Activated naive CD8-positive, alpha-beta T cell treated with anti-CD3 and anti-CD28 coated beads for 36 hours (primary cell): ENCODE results near the gene NR4A3. TPM values are rescaled to one million over a fixed set of nuclear protein-coding genes. Genes with fewer than 3 reads are reported as not detected.
"Not testable (repeated sequence)": the region's sequence is repeated elsewhere in the genome, so short reads cannot be mapped to it uniquely, and the experiment has no call there.

Experiments used
- DNase-seq: peaks from one replicate; pipeline ENCODE4 v3.0.0; 2021
- H3K27ac Mint-ChIP-seq: one replicate; pipeline ENCODE4 v1.8.0; 2022; ENCODE audit warnings: mild to moderate bottlenecking, moderate library complexity, mixed read lengths
- H3K27me3 Mint-ChIP-seq: one replicate; pipeline ENCODE4 v1.8.0; 2022; ENCODE audit warnings: mild to moderate bottlenecking, mixed read lengths
- H3K36me3 Mint-ChIP-seq: one replicate; pipeline ENCODE4 v1.8.0; 2021; ENCODE audit warnings: mild to moderate bottlenecking, mixed read lengths
- H3K4me1 Mint-ChIP-seq: one replicate; pipeline ENCODE4 v1.8.0; 2021; ENCODE audit warnings: mixed read lengths
- H3K4me3 Mint-ChIP-seq: one replicate; pipeline ENCODE4 v1.8.0; 2022; ENCODE audit warnings: mild to moderate bottlenecking, moderate library complexity, mixed read lengths
- H3K9me3 Mint-ChIP-seq: one replicate; pipeline ENCODE4 v1.8.0; 2022; ENCODE audit warnings: mixed read lengths
- total RNA-seq, 2 experiments: library from RNA; stranded (reverse); gene quantifications; one replicate each; pipeline ENCODE4 v1.2.3, GENCODE V29; 2021

Gene NR4A3
- total RNA-seq = 10 to 100 TPM; 35.7 to 36.9 TPM

DNA sequence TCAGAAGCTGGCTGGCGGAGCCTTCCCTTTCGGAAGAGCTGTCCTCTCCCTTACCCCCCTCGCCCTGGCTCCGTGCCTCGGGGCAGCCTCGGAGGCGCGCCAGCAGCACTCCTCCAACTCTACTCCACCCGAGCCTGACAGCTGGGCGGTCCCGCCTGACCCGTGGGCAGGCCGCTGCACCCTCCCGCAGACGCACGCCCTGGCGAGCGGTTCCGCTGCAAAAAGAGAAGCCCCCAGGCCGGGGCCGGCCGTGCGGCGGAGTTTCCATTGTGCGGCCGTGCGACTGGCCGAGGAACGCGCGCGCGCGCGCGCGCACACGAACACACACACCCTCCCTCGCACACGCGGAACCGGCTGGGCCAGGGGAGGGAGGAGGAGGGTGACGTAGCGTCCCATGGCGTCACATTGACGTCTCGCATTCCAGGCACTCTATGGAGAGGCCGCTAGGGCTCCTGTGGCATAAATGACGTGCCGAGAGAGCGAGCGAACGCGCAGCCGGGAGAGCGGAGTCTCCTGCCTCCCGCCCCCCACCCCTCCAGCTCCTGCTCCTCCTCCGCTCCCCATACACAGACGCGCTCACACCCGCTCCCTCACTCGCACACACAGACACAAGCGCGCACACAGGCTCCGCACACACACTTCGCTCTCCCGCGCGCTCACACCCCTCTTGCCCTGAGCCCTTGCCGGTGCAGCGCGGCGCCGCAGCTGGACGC, at the start of gene NR4A3:
Gene NR4A3 (plus strand): TSS at position 490 of the 713 bp plus-strand sequence. CDS start 6,158 bp downstream, outside the sequence.
- peaks cover 4% of the 10 kb centered on the region for H3K27me3 Mint-ChIP-seq
- H3K9me3 Mint-ChIP-seq = no peaks in the 10 kb centered on the region
- peaks cover 27% of the 10 kb centered on the region for H3K36me3 Mint-ChIP-seq
- peak within 1 kb of the TSS; percentile 96 for H3K4me3 Mint-ChIP-seq
- DNase-seq = peak; percentile 87
- H3K27ac Mint-ChIP-seq = peak within 1 kb of the TSS; percentile 98
- peaks cover 47% of the 10 kb centered on the region for H3K4me1 Mint-ChIP-seq

DNA sequence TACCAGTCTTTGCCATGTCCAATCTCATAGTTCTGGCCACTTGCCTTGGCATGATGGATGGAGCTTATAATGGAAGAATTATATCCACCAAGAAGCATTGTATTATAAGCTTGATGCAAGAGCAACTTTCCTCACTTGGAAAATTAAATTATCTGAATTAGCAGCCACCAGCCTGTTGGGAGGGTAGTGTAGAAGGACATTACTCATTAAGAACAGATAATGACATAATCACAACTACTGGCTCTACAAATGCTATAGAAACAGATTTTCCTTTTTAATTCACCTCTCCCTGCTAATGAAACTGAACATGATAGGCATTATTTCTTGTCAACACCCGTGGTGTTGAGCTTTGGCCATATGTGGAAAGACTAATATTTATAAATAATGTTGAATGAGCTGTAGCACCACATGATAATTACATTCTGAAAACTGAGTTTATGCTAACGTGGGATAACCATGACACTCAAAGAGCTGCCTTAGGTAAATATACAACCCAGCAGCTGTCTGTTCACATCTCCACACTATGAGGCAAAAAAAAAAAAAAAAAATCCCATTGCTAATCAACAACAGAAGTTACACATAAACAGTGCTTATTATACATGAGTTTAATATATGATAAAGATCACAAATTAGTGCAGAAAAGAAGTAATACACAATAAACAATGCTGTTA, 48.1 kb upstream of the NR4A3 start:
- Mint-ChIP-seq H3K4me3 (no peak overlapping the region), H3K27ac (no peak overlapping the region), H3K9me3 (no peaks in the 10 kb centered on the region), H3K4me1 (peaks cover 7% of the 10 kb centered on the region), H3K36me3 (no peaks in the 10 kb centered on the region), H3K27me3 (no peaks in the 10 kb centered on the region)
- no peak for DNase-seq

DNA sequence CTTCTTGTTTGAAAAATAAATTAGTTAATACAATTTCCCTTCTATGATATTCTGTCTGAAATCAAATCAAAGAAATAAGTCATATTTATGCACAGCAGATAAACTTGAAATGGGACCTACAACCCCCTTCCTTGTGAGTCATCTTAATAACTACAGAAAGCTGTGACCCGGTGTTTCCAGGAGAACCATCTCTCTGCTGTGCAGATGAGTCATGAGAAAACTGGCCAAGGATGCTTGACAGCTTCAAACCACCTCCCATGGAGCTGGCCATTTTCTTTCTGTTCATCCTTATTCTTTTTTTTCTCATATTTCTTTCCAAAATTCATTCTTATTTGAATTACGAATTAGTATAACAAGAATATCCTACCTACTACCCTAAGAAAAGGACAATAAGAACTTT, 43.4 kb upstream of the NR4A3 start:
- H3K4me1 Mint-ChIP-seq = peaks cover 17% of the 10 kb centered on the region
- peak overlapping the region; percentile 76 for H3K27ac Mint-ChIP-seq
- peaks cover 2% of the 10 kb centered on the region for H3K9me3 Mint-ChIP-seq
- peak; percentile 49 for DNase-seq
- peaks cover 13% of the 10 kb centered on the region for H3K27me3 Mint-ChIP-seq
- H3K36me3 Mint-ChIP-seq = no peaks in the 10 kb centered on the region
- H3K4me3 Mint-ChIP-seq = no peak overlapping the region

DNA sequence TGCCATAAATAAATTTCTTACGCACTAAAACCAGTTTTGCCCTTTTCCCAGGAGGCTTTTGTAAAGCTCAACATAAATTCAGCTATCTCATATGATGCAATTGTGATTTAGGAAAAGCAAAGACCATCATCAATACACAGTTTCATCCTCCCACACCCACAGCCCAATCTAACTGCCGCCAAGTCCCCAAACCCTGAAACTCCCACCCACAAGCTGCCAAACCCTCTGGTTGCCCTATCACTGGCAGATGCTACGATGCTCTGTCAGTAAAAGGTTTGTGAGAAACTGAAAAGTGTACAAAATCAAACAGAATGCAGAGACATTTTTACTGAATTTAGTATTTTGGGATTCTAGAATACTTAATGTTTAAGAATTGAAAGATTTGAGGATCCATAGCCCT, 42.8 kb upstream of the NR4A3 start:
- peak overlapping the region; percentile 22 for H3K4me3 Mint-ChIP-seq
- DNase-seq = peak; percentile 36
- H3K27me3 Mint-ChIP-seq = peaks cover 18% of the 10 kb centered on the region
- peaks cover 17% of the 10 kb centered on the region for H3K4me1 Mint-ChIP-seq
- H3K9me3 Mint-ChIP-seq = peaks cover 2% of the 10 kb centered on the region
- peak overlapping the region; percentile 76 for H3K27ac Mint-ChIP-seq
- H3K36me3 Mint-ChIP-seq = no peaks in the 10 kb centered on the region

DNA sequence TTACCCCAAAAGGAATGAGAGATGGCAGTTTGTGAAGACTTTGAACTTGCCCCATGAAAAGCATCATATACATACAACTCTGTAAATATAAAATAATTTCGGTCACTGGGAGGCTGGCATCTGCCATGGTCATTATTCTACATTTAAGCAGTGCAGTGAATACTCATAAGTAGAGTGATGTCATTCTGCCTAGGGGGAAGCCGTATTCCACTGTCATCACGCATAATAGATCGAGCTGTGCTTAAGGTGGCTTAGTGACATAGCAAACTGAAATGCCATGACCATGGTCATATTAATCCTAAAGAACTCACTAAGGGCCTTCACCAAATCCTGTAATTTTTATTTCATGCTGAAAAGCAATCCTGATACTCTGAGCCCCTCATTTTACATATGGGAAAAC, 42.4 kb upstream of the NR4A3 start:
- H3K4me3 Mint-ChIP-seq = no peak overlapping the region
- H3K9me3 Mint-ChIP-seq = peaks cover 2% of the 10 kb centered on the region
- DNase-seq = no peak
- no peaks in the 10 kb centered on the region for H3K36me3 Mint-ChIP-seq
- peaks cover 17% of the 10 kb centered on the region for H3K4me1 Mint-ChIP-seq
- peaks cover 21% of the 10 kb centered on the region for H3K27me3 Mint-ChIP-seq
- H3K27ac Mint-ChIP-seq = no peak overlapping the region

DNA sequence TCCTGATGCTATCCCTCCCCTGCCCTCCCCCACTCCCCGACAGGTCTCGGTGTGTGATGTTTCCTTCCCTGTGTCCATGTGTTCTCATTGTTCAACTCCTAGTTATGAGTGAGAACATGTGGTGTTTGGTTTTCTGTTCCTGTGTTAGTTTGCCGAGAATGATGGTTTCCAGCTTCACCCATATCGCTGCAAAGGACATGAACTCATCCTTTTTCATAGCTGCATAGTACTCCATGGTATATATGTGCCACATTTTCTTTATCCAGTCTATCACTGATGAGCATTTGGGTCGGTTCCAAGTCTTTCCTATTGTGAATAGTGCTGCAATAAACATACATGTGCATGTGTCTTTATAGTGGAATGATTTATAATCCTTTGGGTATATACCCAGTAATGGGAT, 39.3 kb upstream of the NR4A3 start:
- H3K9me3 Mint-ChIP-seq, H3K36me3 Mint-ChIP-seq, DNase-seq, H3K27ac Mint-ChIP-seq, H3K4me3 Mint-ChIP-seq: not testable (repeated sequence)
- H3K27me3 Mint-ChIP-seq = peaks cover 36% of the 10 kb centered on the region
- H3K4me1 Mint-ChIP-seq = peaks cover 17% of the 10 kb centered on the region

DNA sequence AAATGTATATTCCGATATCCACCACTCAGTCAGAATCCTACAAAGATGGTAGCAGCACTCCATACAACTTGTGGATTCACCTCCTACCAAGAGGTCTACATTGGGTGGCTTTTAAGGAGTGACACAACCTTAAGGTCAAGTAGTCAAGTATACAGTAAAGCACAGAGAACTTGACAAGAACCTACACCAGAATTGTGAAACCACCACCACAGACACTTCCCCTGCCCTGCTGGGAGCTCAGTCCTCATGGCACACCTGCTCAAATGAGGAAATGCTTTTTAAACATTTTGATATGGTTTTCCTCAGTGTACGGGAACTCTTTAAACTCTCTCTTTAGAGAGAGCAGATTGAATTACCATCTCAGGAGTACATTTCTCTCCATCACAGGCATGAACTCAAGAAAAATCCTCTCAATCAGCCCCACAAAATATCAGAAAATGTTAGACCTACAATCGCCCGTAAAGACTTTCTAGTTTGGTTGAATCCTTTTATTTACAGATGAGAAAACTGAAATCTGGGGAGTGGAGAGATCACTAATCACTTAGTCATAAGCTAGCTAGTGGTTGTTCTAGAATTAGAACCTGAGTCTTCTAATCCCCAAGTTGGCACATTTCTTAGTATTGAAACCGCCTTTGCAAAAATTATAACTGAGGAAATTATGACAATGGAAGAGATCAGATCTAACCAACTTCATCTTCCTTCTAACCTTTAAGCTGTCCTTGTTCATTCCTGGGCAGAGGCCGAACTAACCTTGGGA, 38.5 kb upstream of the NR4A3 start:
- no peak for DNase-seq
- Mint-ChIP-seq H3K4me3 (no peak overlapping the region), H3K36me3 (no peaks in the 10 kb centered on the region), H3K27me3 (peaks cover 36% of the 10 kb centered on the region), H3K9me3 (peaks cover 2% of the 10 kb centered on the region), H3K4me1 (peaks cover 14% of the 10 kb centered on the region), H3K27ac (no peak overlapping the region)

DNA sequence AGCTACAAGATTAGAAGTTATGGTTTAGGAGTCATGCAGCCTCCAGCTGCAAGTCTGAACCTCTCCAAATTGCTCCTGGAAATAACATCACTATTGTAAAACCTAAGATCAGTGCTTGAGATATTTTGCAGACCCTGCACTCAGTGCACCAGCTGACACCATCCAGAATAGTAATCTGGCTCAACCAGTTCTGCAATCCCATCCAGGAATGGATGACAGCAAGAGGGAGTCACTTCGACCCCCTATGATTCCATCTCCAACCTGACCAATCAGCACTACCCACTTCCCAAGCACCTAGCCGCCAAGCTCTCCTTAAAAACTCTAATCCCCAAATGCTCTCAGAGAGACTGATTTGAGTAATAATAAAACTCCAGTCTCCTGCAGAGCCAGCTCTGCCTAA, 37.9 kb upstream of the NR4A3 start:
- H3K9me3 Mint-ChIP-seq = peaks cover 2% of the 10 kb centered on the region
- H3K27ac Mint-ChIP-seq = no peak overlapping the region
- peaks cover 36% of the 10 kb centered on the region for H3K27me3 Mint-ChIP-seq
- peaks cover 8% of the 10 kb centered on the region for H3K4me1 Mint-ChIP-seq
- H3K36me3 Mint-ChIP-seq = no peaks in the 10 kb centered on the region
- DNase-seq = no peak
- H3K4me3 Mint-ChIP-seq = no peak overlapping the region

DNA sequence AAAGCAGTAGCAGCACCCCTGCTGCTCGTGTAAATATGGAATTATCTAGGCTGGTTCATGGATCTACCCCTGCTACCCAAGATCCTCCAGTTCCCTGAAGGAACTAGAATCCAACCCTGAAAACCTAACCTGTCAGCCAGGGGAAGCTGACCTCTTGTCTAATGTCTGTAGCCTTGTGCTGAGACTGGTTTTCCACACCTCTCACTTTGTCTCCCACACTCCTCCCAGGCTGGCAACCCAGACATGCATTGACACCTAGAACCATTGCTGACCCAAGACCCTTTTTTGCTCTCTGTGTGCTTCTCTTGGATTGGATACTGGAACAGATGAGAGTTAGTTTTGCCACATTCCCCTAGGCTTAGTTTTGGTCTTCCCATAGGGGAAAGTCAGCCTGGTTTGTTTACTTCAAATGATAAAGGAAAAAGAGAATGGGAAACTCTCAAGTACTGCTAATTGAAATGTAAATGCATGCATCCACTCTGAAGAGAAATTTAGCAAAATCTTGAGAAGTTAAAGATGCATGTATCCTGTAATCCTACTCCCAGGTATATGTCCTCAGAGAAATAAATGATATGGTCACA, 36.6 kb upstream of the NR4A3 start:
- DNase-seq = no peak
- no peak overlapping the region for H3K27ac Mint-ChIP-seq
- H3K36me3 Mint-ChIP-seq = no peaks in the 10 kb centered on the region
- H3K9me3 Mint-ChIP-seq = peaks cover 2% of the 10 kb centered on the region
- no peaks in the 10 kb centered on the region for H3K4me1 Mint-ChIP-seq
- peaks cover 36% of the 10 kb centered on the region for H3K27me3 Mint-ChIP-seq
- H3K4me3 Mint-ChIP-seq = no peak overlapping the region

DNA sequence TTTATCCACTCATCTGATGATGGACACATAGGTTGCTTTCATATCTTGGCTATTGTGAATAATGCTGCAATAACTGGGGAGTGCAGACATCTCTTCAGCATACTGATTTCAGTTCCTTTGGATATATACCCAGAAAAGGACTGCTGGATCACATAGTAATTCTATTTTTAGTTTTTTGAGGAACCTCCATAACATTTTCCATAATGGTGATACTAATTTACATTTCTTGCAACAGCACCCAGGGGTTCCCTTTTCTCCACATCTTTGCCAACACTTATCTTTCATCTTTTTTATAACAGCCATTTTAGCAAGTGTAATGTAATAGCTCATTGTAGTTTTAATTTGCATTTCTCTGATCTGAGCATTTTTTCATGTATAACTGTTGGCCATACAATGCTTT, 34.1 kb upstream of the NR4A3 start:
- Mint-ChIP-seq H3K27ac (no peak overlapping the region), H3K27me3 (peaks cover 33% of the 10 kb centered on the region), H3K4me3 (no peak overlapping the region), H3K9me3 (no peaks in the 10 kb centered on the region), H3K36me3 (no peaks in the 10 kb centered on the region), H3K4me1 (no peaks in the 10 kb centered on the region)
- DNase-seq = no peak

DNA sequence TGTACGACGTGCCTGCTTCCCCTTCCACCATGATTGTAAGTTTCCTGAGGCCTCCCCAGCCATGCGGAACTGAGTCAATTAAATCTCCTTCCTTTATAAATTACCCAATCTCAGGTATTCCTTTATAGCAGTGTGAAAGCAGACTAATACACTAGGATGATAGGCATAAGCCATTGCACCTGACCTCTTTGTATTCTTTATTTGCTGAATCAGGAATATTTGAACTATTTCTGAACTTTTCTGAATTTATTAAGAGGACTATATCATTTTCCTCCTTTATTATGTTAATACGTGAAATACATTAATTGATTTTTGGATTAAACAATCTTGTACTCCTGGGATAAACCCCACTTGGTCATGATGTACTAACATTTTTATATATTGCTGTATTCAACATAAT, 28.2 kb upstream of the NR4A3 start:
- DNase-seq = no peak
- Mint-ChIP-seq H3K9me3 (no peaks in the 10 kb centered on the region), H3K36me3 (no peaks in the 10 kb centered on the region), H3K27me3 (peaks cover 8% of the 10 kb centered on the region), H3K27ac (no peak overlapping the region), H3K4me3 (no peak overlapping the region), H3K4me1 (no peaks in the 10 kb centered on the region)

DNA sequence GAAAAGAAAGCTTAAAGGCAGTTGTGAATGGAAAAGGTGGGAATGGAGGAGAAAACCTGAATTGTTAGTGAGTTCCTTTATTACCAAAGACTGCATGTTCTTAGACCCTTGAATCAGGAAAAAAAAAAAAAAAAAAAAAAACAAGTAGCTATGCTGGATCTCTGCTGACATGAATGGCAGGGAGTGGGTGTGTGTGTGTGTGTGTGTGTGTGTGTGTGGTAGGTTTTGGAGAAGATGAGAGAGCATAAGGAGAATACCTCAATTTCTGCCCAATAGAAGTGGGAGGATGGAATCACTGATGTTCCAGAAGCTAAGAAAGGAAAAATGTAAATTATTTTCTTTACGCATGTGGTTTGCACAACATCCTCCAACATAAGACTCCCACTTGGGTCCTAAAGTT, 25.5 kb upstream of the NR4A3 start:
- no peaks in the 10 kb centered on the region for H3K36me3 Mint-ChIP-seq
- no peak overlapping the region for H3K27ac Mint-ChIP-seq
- H3K27me3 Mint-ChIP-seq = peaks cover 3% of the 10 kb centered on the region
- H3K4me3 Mint-ChIP-seq = no peak overlapping the region
- H3K9me3 Mint-ChIP-seq = no peaks in the 10 kb centered on the region
- no peaks in the 10 kb centered on the region for H3K4me1 Mint-ChIP-seq
- DNase-seq = no peak

DNA sequence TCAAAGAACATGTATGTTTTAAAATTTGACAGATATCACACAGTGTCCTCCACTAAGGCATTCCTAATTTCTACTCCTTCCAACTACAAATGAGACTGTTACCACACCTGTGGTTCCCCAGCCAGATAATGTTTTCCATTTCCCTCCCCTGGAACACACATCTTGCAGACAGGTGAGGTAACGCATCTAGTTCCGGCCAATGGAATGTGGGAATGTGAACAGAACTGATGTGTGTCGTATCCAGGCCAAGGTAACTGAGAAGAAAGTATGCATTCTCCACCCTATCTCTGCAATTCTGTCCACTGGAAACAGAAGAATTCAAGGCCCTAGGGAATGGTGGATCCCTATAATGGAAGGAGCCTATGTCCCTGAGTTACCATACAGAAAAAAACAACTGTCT, 19.9 kb upstream of the NR4A3 start:
- H3K4me3 Mint-ChIP-seq = no peak overlapping the region
- H3K27me3 Mint-ChIP-seq = no peaks in the 10 kb centered on the region
- H3K36me3 Mint-ChIP-seq = peaks cover 6% of the 10 kb centered on the region

DNA sequence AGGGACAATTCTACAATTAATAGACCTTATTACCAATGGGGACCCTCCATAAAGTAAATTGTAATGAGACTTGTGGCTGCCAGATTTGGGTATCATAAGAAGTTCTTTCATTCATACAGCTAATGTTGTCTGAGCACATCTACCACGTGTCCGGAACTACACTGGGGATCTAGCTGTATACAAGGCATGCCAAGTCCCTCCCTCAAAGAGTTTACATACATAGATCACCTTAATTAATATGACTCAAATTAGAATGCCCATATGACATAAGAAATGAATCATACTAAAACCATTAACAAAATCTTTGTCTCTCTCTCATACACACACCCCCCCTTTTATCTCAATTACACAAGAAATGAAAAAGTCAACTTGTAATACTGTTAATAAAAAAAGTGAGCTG, 18.0 kb upstream of the NR4A3 start:
- H3K27ac Mint-ChIP-seq = no peak overlapping the region
- H3K4me1 Mint-ChIP-seq = peaks cover 15% of the 10 kb centered on the region
- H3K9me3 Mint-ChIP-seq = no peaks in the 10 kb centered on the region
- no peaks in the 10 kb centered on the region for H3K27me3 Mint-ChIP-seq
- DNase-seq = no peak
- H3K36me3 Mint-ChIP-seq = peaks cover 10% of the 10 kb centered on the region
- H3K4me3 Mint-ChIP-seq = no peak overlapping the region

More for the DNA sequence above, 19.9 kb upstream of the NR4A3 start:
- Mint-ChIP-seq H3K9me3 (no peaks in the 10 kb centered on the region), H3K4me1 (peaks cover 4% of the 10 kb centered on the region), H3K27ac (no peak overlapping the region)
- no peak for DNase-seq

DNA sequence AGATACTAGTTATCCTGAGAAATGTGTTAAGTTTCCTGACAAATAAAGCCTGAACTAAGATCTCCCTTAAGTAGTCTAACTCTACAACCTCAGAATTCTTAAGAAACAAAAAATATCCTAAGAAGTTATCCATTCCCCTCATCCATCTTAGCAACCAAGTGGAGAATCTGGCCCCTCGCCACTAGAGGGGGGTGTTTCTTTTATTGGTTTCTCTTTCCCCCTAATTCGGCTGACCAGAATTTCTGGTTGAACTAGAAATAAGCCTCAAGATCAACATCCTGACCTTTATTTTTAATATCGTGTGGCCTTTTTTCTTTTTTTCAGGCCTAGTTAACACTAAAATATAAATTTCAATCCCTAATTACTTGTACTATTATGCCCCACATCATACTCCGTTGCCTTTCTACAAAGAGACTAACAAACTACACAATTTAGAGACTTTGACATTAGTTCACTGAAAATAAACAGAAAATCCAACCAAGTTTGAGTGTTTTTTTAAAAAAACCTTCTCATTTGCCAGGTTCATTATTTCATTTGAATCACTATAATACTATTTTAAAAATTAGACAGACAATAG, 14.3 kb upstream of the NR4A3 start:
- peaks cover 14% of the 10 kb centered on the region for H3K36me3 Mint-ChIP-seq
- H3K4me1 Mint-ChIP-seq = peaks cover 41% of the 10 kb centered on the region
- no peaks in the 10 kb centered on the region for H3K9me3 Mint-ChIP-seq
- peak overlapping the region; percentile 5 for H3K27ac Mint-ChIP-seq
- H3K27me3 Mint-ChIP-seq = no peaks in the 10 kb centered on the region
- peak; percentile 44 for DNase-seq
- no peak overlapping the region for H3K4me3 Mint-ChIP-seq
